Osteocyte (in vitro differentiated cells): ENCODE data around the gene PRIMA1. TPM values are rescaled to one million over a fixed set of nuclear protein-coding genes. Genes with fewer than 3 reads are reported as not detected.

Source experiments
- DNase-seq: peaks from one replicate; pipeline ENCODE4 v3.0.0; 2021; ENCODE audit warnings: mixed read lengths; ENCODE audit not compliant: unreplicated experiment; ENCODE audit errors: extremely low spot score
- H3K27ac Mint-ChIP-seq: one replicate; pipeline ENCODE4 v1.8.0; 2021; ENCODE audit warnings: mild to moderate bottlenecking, mixed read lengths; ENCODE audit not compliant: unreplicated experiment
- H3K27me3 Mint-ChIP-seq: one replicate; pipeline ENCODE4 v1.8.0; 2021; ENCODE audit warnings: mixed read lengths; ENCODE audit not compliant: unreplicated experiment
- H3K36me3 Mint-ChIP-seq: one replicate; pipeline ENCODE4 v1.8.0; 2021; ENCODE audit warnings: mixed read lengths; ENCODE audit not compliant: unreplicated experiment
- H3K4me1 Mint-ChIP-seq: one replicate; pipeline ENCODE4 v1.8.0; 2021; ENCODE audit warnings: mixed read lengths; ENCODE audit not compliant: unreplicated experiment
- H3K4me3 Mint-ChIP-seq: one replicate; pipeline ENCODE4 v1.8.0; 2021; ENCODE audit warnings: mild to moderate bottlenecking, moderate library complexity, mixed read lengths; ENCODE audit not compliant: unreplicated experiment
- H3K9me3 Mint-ChIP-seq: one replicate; pipeline ENCODE4 v1.8.0; 2021; ENCODE audit warnings: mixed read lengths; ENCODE audit not compliant: unreplicated experiment
- total RNA-seq: library from RNA; stranded (reverse); gene quantifications from 2 replicates; pipeline ENCODE4 v1.2.1, GENCODE V29; 2021
- TF ChIP-seq, protein P1 (sequence below): fragments of 200-600 bp; sonication (generic); IDR thresholded peaks from 2 replicates; pipeline ENCODE4 v1.5.0; 2021; ENCODE audit warnings: antibody characterized with exemption, mild to moderate bottlenecking, moderate library complexity

The PRIMA1 gene
- total RNA-seq, 1 donor from 2014 or later = not detected

DNA sequence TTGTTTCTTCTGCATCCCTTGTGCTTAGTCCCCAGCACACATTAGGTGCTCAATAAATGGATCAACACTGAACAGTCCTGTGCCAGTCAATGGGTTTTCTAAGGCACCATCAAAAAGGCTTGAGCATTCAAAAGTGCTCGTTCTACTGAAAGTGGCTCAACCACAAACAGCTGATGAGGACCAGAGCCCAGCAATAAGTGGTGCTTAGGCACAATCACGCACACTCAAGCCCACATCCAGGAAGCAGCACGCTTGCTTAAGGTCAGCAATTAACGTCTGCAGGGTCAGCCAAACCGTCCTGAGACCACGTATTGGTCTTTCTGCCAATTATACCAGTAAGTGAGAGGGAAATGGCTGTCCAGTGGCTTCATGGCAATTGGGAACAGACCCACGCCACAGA lies 56.5 kb downstream of the PRIMA1 start:
- Mint-ChIP-seq H3K27ac (no peak overlapping the region), H3K27me3 (no peaks in the 10 kb centered on the region), H3K4me1 (no peaks in the 10 kb centered on the region), H3K36me3 (no peaks in the 10 kb centered on the region), H3K4me3 (no peak overlapping the region), H3K9me3 (peaks cover 4% of the 10 kb centered on the region)
- TF ChIP-seq, protein P1, sequence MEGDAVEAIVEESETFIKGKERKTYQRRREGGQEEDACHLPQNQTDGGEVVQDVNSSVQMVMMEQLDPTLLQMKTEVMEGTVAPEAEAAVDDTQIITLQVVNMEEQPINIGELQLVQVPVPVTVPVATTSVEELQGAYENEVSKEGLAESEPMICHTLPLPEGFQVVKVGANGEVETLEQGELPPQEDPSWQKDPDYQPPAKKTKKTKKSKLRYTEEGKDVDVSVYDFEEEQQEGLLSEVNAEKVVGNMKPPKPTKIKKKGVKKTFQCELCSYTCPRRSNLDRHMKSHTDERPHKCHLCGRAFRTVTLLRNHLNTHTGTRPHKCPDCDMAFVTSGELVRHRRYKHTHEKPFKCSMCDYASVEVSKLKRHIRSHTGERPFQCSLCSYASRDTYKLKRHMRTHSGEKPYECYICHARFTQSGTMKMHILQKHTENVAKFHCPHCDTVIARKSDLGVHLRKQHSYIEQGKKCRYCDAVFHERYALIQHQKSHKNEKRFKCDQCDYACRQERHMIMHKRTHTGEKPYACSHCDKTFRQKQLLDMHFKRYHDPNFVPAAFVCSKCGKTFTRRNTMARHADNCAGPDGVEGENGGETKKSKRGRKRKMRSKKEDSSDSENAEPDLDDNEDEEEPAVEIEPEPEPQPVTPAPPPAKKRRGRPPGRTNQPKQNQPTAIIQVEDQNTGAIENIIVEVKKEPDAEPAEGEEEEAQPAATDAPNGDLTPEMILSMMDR = no peak
- DNase-seq = no peak

DNA sequence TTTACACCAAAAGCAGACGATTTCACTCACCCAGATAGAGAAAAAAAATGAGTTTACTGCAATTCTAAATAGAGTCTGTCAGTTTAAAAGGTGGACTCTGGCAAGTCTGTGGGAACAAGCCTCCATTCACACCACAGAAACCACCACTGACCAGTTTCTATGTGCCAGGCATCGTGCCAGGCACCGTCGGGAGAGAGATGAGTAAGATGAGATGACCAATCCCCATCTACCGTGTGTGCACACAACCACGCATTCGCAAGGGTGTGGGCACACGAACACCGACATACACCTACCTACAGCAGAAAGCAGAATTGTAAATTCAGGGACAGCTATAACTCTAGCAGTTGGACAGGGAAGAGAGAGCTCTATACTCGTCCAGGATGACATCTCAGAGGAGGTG lies 58.3 kb downstream of the PRIMA1 start:
- TF ChIP-seq, protein P1 = no peak
- H3K4me3 Mint-ChIP-seq = no peak overlapping the region
- no peaks in the 10 kb centered on the region for H3K36me3 Mint-ChIP-seq
- H3K27me3 Mint-ChIP-seq = no peaks in the 10 kb centered on the region
- H3K4me1 Mint-ChIP-seq = no peaks in the 10 kb centered on the region
- H3K9me3 Mint-ChIP-seq = peaks cover 4% of the 10 kb centered on the region
- DNase-seq = no peak
- no peak overlapping the region for H3K27ac Mint-ChIP-seq

DNA sequence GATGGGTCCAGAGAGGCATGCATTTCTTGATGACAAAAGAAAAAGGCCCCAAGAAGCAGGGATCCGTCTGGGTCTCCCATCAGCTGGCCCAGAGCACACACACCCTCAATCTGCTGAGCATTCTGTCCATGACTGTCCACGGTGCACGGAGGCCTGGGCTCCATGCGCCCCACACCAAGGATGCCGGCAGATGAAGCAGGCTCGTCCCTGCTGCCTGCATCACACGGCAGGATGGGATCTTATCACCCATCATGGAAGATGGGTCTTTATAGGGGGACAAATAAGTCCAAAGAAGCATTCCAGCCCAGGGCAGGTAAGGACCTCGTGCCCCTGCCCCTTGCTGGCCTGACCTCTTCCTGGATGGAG lies 59.7 kb downstream of the PRIMA1 start:
- H3K27ac Mint-ChIP-seq = no peak overlapping the region
- DNase-seq = no peak
- no peaks in the 10 kb centered on the region for H3K27me3 Mint-ChIP-seq
- peaks cover 8% of the 10 kb centered on the region for H3K9me3 Mint-ChIP-seq
- H3K4me3 Mint-ChIP-seq = no peak overlapping the region
- TF ChIP-seq, protein P1 = no peak
- H3K4me1 Mint-ChIP-seq = no peaks in the 10 kb centered on the region
- no peaks in the 10 kb centered on the region for H3K36me3 Mint-ChIP-seq

DNA sequence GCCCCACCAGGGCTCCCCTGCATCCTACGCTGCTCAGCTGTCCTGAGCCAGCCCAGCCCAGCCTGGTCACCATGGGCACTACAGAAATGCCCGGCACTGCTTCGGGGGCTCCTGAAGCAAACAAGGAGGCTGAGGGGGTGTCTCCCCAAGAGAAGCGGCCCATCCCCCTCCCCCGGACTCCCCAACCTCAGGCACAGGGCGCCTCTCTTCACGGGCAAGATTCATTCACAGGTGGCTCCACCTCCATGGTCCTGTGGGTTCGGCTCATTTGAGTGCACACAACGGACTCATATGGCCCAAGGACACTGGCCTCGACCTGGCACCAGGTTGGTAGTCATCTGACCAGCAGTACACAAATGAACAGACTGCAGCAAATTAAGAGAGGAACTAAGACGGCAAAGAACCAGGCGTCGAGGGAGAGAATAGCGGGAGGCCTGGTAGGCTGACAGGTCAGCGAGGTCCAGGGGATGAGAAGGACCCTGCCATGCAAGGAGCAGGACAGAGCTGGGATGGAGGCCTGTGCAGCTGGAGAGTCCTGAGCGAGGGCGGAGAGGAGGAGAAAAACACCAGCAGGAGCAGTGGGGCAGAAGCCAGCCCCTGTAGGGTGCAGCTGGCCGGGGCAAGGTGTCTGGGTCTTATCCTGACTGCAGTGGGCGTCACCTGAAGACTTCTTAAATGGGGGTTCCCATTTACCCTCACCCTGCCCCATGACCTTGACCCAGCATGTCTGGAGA lies 60.2 kb downstream of the PRIMA1 start:
- Mint-ChIP-seq H3K4me1 (no peaks in the 10 kb centered on the region), H3K36me3 (no peaks in the 10 kb centered on the region), H3K4me3 (no peak overlapping the region), H3K27ac (no peak overlapping the region), H3K27me3 (no peaks in the 10 kb centered on the region), H3K9me3 (peaks cover 8% of the 10 kb centered on the region)
- DNase-seq = no peak
- TF ChIP-seq, protein P1 = no peak

DNA sequence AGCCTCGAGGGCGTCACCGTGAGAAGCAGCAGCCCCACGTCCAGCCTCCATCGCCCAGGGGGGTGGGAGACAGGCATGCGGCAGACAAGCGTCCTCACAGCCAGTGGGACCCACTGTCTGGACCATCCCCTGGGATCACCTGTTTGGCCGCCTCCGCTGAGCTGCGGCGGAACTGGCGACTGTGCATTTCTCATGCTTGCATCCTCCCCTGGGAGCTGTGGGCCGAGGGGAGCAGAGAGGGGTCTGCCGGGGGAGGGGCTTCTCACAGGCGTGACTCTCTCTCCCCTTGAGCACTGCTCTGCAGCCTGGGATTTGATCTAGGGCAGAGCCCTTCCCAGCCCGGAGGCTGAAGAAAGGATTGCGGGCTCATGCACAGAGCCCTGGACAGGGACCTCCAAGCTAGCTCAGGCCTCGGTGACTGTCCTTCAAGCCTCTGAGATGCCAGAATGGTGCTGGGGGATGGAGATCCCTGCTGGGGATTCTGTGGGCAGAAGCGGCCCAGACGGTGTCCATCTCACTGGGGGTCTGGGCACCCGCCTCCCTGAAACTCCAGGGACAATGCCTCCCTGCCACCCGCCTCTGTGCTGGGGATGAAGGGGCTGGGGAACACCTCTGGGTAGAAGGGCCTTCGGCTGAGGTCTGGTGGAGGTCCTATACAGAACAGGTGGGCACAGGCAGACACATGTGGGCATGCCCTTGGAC lies 61.1 kb downstream of the PRIMA1 start:
- peaks cover 8% of the 10 kb centered on the region for H3K9me3 Mint-ChIP-seq
- H3K4me1 Mint-ChIP-seq = no peaks in the 10 kb centered on the region
- no peak overlapping the region for H3K4me3 Mint-ChIP-seq
- H3K36me3 Mint-ChIP-seq = no peaks in the 10 kb centered on the region
- H3K27me3 Mint-ChIP-seq = no peaks in the 10 kb centered on the region
- H3K27ac Mint-ChIP-seq = no peak overlapping the region
- TF ChIP-seq, protein P1 = no peak
- no peak for DNase-seq
